Measurements from ENCODE around the gene DNAAF1. TPM values are rescaled to one million over a fixed set of nuclear protein-coding genes. Genes with fewer than 3 reads are reported as not detected.

The DNAAF1 gene
- total RNA-seq, 1 donor from 2014 or later = not detected

DNA sequence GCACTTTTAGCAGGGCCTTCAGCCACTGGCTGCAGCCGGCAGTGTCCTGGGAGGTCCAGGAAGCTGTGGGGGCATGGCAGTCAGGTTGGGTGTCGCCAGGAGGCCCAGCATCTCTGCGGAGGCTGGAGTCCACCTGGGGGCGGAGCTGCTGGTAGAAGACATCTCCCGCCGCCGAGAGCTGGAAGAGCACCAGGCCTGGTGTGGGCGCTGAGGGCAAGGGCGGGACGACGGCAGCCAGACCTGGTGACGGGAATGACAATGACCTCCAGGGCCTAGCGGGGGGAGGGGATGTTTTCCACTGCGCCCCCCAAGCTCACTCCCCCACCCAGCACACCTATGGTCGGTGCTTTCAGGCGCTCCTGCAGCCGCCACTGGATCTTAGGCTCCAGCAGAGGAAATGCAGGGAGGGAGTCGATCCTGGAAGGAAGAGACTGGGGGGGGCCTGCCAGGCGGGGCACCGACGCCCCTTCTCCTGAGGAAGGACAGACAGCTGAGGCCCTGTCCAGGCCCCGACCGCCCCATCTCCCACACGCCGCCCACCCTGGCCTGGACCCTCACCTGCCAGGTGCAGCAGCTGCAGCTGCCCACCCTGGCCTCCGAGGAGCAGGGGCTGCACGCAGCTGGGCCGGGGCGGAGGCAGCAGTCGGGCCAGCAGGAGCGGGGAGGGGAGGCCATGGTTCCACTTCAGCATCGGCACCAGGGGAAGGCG lies 34.7 kb downstream of the DNAAF1 start:
- TF ChIP-seq, protein P1, sequence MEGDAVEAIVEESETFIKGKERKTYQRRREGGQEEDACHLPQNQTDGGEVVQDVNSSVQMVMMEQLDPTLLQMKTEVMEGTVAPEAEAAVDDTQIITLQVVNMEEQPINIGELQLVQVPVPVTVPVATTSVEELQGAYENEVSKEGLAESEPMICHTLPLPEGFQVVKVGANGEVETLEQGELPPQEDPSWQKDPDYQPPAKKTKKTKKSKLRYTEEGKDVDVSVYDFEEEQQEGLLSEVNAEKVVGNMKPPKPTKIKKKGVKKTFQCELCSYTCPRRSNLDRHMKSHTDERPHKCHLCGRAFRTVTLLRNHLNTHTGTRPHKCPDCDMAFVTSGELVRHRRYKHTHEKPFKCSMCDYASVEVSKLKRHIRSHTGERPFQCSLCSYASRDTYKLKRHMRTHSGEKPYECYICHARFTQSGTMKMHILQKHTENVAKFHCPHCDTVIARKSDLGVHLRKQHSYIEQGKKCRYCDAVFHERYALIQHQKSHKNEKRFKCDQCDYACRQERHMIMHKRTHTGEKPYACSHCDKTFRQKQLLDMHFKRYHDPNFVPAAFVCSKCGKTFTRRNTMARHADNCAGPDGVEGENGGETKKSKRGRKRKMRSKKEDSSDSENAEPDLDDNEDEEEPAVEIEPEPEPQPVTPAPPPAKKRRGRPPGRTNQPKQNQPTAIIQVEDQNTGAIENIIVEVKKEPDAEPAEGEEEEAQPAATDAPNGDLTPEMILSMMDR (conservative IDR thresholded peaks at IDR 0.05; ENCODE audit: low read depth, low read length) = no peak
- no peak overlapping the region for H3K4me3 ChIP-seq (ENCODE audit: low read depth, low read length)
- no peak for DNase-seq (ENCODE audit: low read depth)

DNA sequence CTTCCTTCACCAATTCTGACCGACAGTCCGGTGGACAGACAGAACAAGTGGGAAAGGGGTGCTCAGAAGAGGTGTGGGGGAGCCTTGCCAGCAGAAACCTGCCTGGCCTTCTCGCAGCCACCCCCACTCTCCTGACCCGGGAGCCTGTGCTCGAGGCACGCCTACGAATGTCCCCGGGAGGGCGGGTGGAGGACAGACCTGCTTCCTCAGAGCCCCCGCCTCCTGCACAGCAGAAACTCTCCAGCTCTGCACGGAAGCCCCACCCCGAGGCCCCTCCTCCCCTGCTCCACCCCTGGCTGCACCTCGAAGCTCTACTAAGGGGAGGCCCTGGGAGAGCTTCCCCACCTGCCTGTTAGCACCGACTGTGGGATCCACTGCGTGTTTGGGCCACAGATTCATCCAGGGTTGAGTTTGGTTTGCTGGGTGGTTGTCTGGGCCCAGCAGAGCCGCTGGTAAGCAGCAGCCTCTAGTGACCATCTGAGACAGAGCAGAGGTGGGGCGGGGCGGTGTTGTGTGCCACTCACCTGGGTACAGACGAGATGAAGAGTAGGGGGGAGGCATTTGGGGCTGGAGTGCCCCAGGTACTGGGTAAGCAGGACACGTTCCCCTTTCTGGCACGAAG lies 35.5 kb downstream of the DNAAF1 start:
- TF ChIP-seq, protein P1 (conservative IDR thresholded peaks at IDR 0.05; ENCODE audit: low read depth, low read length) = no peak
- no peak for DNase-seq (ENCODE audit: low read depth)

DNA sequence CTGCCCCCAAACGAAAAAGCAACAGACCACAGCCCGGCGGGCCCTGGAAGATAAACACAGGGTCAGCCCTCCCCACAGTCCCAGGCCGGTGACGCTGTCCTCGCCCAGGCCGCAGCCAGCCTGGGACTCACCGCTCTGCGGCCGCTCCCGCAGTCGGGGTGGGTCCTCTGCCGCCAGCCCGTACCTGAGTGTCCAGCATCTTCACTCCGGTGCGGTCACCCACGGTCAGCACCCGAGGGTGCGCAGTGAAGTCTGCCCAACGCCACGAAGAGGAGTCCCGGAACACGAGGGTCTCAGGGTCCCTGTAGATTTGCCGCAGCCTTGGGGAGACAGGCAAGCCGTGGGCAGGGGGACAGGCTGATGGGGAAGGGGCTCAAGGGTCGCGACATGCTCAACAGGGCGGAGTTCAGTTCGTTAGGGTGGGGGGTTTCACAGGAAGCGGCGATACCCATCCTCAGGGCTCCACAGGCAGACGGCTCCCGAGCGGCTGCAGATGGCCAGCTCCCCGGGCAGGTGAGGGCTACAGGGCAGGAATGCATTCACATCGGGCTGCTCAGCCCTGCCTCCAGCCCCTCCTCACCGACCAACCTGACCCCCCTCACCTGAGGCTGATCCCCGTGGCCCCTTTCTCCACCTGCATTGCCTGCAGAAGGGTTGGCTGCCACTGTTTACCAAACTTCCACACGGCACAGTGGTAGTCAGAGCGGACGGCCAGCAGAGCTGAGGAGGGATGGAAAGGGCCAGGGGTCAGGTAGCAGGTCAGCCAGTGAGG lies 36.2 kb downstream of the DNAAF1 start:
- no peak overlapping the region for H3K4me3 ChIP-seq (ENCODE audit: low read depth, low read length)
- TF ChIP-seq, protein P1 (conservative IDR thresholded peaks at IDR 0.05; ENCODE audit: low read depth, low read length) = no peak
- no peak for DNase-seq (ENCODE audit: low read depth)

More for the DNA sequence above, 35.5 kb downstream of the DNAAF1 start:
- H3K4me3 ChIP-seq (ENCODE audit: low read depth, low read length) = no peak overlapping the region

DNA sequence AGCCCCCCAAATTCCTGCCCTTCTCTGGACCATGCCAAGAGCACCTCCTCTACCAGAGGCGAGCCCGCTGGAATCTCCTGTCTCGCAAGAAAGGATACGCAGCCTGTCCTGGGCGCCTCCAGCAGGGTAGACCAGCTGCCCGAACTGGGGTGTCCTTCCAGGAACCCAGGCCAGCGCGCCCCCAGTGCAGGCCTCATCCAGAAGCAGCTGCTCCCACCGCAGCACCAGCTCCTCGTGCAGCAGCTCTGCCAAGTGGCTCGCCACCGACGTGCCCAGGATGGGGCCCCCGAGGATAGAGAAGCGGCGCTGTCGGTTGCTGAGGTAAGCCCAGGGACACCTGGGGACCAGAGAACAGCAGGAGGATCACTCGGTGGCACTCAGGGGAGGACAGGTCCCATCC lies 37.0 kb downstream of the DNAAF1 start:
- no peak overlapping the region for H3K4me3 ChIP-seq (ENCODE audit: low read depth, low read length)
- no peak for DNase-seq (ENCODE audit: low read depth)
- TF ChIP-seq, protein P1 (conservative IDR thresholded peaks at IDR 0.05; ENCODE audit: low read depth, low read length) = no peak

DNA sequence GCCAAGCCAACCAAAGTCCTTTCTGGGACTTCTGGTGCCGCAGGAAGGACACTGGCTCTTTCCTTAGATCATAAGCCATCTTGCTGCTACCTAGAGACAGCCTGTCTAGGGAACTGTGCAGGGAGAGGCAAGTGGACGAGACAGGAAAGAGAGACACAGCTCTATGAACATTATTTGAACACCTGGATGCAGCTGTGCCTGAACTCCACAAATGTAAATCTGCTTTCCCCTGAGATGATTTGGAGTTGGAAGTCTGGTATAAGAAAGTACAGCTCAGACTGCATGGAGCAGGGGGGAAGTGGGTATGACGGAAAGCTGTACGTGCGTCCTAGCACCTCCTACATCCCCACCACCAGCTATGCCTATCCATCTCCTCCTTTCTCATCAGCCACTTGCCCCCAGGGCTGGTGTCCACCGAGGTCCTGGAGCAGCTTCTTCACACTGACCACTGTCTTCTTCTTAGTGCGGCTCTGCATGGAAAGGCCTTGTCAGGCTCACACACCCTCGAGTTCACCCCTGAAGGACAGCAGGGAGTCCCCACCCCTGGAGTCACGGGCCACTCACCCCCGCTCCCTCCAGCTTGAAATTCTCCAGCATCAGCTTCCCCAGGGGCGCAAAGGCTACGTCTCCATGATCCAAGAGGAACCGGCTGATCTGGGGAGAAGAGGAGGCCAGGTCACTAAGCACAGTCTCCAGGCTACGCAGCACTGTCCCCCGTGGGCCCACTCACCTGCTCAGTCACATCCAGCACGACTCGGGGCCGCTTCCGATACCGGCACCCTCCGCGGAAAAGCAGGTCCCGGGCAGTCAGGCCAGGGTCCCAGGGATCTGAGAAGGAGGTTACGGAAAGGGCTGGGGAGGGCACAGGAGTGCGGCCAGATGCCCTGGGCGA lies 37.8 kb downstream of the DNAAF1 start:
- no peak overlapping the region for H3K4me3 ChIP-seq (ENCODE audit: low read depth, low read length)
- TF ChIP-seq, protein P1 (conservative IDR thresholded peaks at IDR 0.05; ENCODE audit: low read depth, low read length) = no peak
- DNase-seq (ENCODE audit: low read depth) = no peak

DNA sequence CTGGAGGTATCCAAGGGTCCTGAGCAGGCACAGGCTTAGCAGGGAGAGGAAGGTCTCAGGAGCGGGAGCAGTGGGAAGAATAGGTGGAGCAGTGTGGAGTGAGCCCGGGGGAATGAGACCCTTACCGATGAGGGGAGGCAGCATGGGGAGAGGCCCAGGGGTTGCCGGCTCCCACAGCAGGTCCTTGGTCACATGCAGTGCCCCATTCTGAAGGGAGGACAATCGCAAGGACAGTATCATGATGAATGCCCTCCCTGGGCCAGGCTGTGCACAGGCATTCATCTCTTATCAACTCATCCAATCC lies 38.4 kb downstream of the DNAAF1 start:
- no peak for DNase-seq (ENCODE audit: low read depth)
- TF ChIP-seq, protein P1 (conservative IDR thresholded peaks at IDR 0.05; ENCODE audit: low read depth, low read length) = no peak
- H3K4me3 ChIP-seq (ENCODE audit: low read depth, low read length) = no peak overlapping the region
